MM.1S (cell line): ENCODE data around the gene ZSWIM9.
A peak's percentile ranks its signal among the peaks of the same experiment; 100 is the strongest.

ENCODE experiments used
- DNase-seq: peaks from one replicate; pipeline ENCODE4 v3.0.0-alpha.2; 2015
- H2AFZ ChIP-seq: fragments of 300-600 bp; sonication (generic); 2 replicates; pipeline ENCODE4 v1.6.0; 2016; ENCODE audit warnings: antibody characterized with exemption, low read length
- H3F3A ChIP-seq: fragments of 300-600 bp; sonication (generic); 2 replicates; pipeline ENCODE4 v1.6.1; 2016; ENCODE audit warnings: mild to moderate bottlenecking, antibody characterized with exemption, low read length, moderate library complexity, mixed read lengths; ENCODE audit not compliant: insufficient read depth
- H3K27ac ChIP-seq: fragments of 300-600 bp; sonication (generic); 2 replicates; pipeline ENCODE4 v1.5.1; 2016; ENCODE audit warnings: mild to moderate bottlenecking, low read length
- H3K27me3 ChIP-seq: fragments of 300-600 bp; sonication (generic); replicated peaks from 2 replicates; pipeline ENCODE4 v1.6.0; 2016; ENCODE audit warnings: low read length; ENCODE audit not compliant: insufficient read depth
- H3K36me3 ChIP-seq: fragments of 300-600 bp; sonication (generic); replicated peaks from 2 replicates; pipeline ENCODE4 v1.6.1; 2016; ENCODE audit warnings: mild to moderate bottlenecking, low read length, mixed read lengths; ENCODE audit not compliant: insufficient read depth
- H3K4me1 ChIP-seq: fragments of 300-600 bp; sonication (generic); 2 replicates; pipeline ENCODE4 v1.6.1; 2016; ENCODE audit warnings: low read length, mixed read lengths
- H3K4me2 ChIP-seq: fragments of 300-600 bp; sonication (generic); 2 replicates; pipeline ENCODE4 v1.6.0; 2016; ENCODE audit warnings: low read depth, low read length
- H3K4me3 ChIP-seq: fragments of 300-600 bp; sonication (generic); 2 replicates; pipeline ENCODE4 v1.5.1; 2016; ENCODE audit warnings: low read length, mixed read lengths
- H3K79me2 ChIP-seq: fragments of 300-600 bp; sonication (generic); 2 replicates; pipeline ENCODE4 v1.6.1; 2016; ENCODE audit warnings: mixed run types, low read length, mixed read lengths
- H3K9ac ChIP-seq: fragments of 300-600 bp; sonication (generic); 2 replicates; pipeline ENCODE4 v1.6.1; 2016; ENCODE audit warnings: low read length, mixed read lengths
- H3K9me2 ChIP-seq: fragments of 300-600 bp; sonication (generic); replicated peaks from 2 replicates; pipeline ENCODE4 v1.6.1; 2016; ENCODE audit warnings: mild to moderate bottlenecking, low read length, mixed read lengths; ENCODE audit not compliant: insufficient read depth
- H3K9me3 ChIP-seq: fragments of 300-600 bp; sonication (generic); replicated peaks from 2 replicates; pipeline ENCODE4 v1.6.1; 2016; ENCODE audit warnings: mild to moderate bottlenecking, low read length, mixed read lengths; ENCODE audit not compliant: insufficient read depth
- H4K20me1 ChIP-seq: fragments of 300-600 bp; sonication (generic); 2 replicates; pipeline ENCODE4 v1.6.1; 2016; ENCODE audit warnings: mild to moderate bottlenecking, low read length, moderate library complexity, mixed read lengths; ENCODE audit not compliant: insufficient read depth
- CTCF ChIP-seq: fragments of 300-600 bp; sonication (generic); IDR thresholded peaks from 2 replicates; pipeline ENCODE4 v1.5.1; 2016; ENCODE audit warnings: antibody characterized with exemption, low read length, mixed read lengths
- EZH2 ChIP-seq: fragments of 300-600 bp; sonication (generic); optimal IDR thresholded peaks from 2 replicates; pipeline ENCODE3; 2017; ENCODE audit warnings: low read depth, mild to moderate bottlenecking, antibody characterized with exemption, low read length, mixed read lengths
- EZH2phosphoT487 ChIP-seq: fragments of 300-600 bp; sonication (generic); IDR thresholded peaks from 2 replicates; pipeline ENCODE4 v1.6.1; 2018; ENCODE audit warnings: antibody characterized with exemption, low read length

The ZSWIM9 gene

GRCh38 chr19:48194041-48194843, 23.8 kb downstream of the ZSWIM9 start:
- no peaks in the 10 kb centered on the region for H3K27me3 ChIP-seq
- H3K27ac ChIP-seq: no peak overlapping the region
- no peaks in the 10 kb centered on the region for H3K9me3 ChIP-seq
- no peaks in the 10 kb centered on the region for H3K79me2 ChIP-seq
- TF ChIP-seq EZH2phosphoT487: no peak
- TF ChIP-seq CTCF: peak; percentile 64
- no peak for TF ChIP-seq EZH2
- no peak for DNase-seq
- H3K9ac ChIP-seq: no peak overlapping the region
- H3K4me2 ChIP-seq: no peak overlapping the region
- no peaks in the 10 kb centered on the region for H3F3A ChIP-seq
- H3K4me1 ChIP-seq: no peaks in the 10 kb centered on the region
- no peaks in the 10 kb centered on the region for H4K20me1 ChIP-seq
- no peaks in the 10 kb centered on the region for H3K9me2 ChIP-seq
- no peak overlapping the region for H3K4me3 ChIP-seq
- H2AFZ ChIP-seq: no peak overlapping the region
- H3K36me3 ChIP-seq: no peaks in the 10 kb centered on the region

GRCh38 chr19:48194844-48195830, 24.7 kb downstream of the ZSWIM9 start:
- no peak overlapping the region for H3K9ac ChIP-seq
- no peaks in the 10 kb centered on the region for H3K27me3 ChIP-seq
- H3F3A ChIP-seq: no peaks in the 10 kb centered on the region
- no peaks in the 10 kb centered on the region for H3K36me3 ChIP-seq
- no peak overlapping the region for H3K4me2 ChIP-seq
- no peaks in the 10 kb centered on the region for H4K20me1 ChIP-seq
- H2AFZ ChIP-seq: no peak overlapping the region
- no peaks in the 10 kb centered on the region for H3K79me2 ChIP-seq
- no peaks in the 10 kb centered on the region for H3K9me2 ChIP-seq
- H3K27ac ChIP-seq: no peak overlapping the region
- DNase-seq: no peak
- no peaks in the 10 kb centered on the region for H3K4me1 ChIP-seq
- no peak for TF ChIP-seq EZH2phosphoT487
- no peak for TF ChIP-seq CTCF
- no peak for TF ChIP-seq EZH2
- no peak overlapping the region for H3K4me3 ChIP-seq
- no peaks in the 10 kb centered on the region for H3K9me3 ChIP-seq

- Histone ChIP-seq H3K4me3 (no peak overlapping the region), H3K36me3 (no peaks in the 10 kb centered on the region), H3K79me2 (no peaks in the 10 kb centered on the region), H3K9me3 (no peaks in the 10 kb centered on the region), H3F3A (no peaks in the 10 kb centered on the region), H3K27me3 (no peaks in the 10 kb centered on the region), H3K9ac (no peak overlapping the region), H2AFZ (no peak overlapping the region), H4K20me1 (no peaks in the 10 kb centered on the region), H3K4me2 (no peak overlapping the region), H3K27ac (no peak overlapping the region), H3K9me2 (no peaks in the 10 kb centered on the region), H3K4me1 (no peaks in the 10 kb centered on the region)
- no peak for TF ChIP-seq EZH2phosphoT487
- DNase-seq: no peak
These were observed 25.9 kb downstream of the ZSWIM9 start for GRCh38 chr19:48196321-48196763.
